Fibroblast of skin of left biceps (primary cell): ENCODE results near the gene MDFIC.
"Not testable (repeated sequence)": the region's sequence is repeated elsewhere in the genome, so short reads cannot be mapped to it uniquely, and the experiment has no call there.

Experiments used
- DNase-seq, 2 experiments: peaks; one replicate each; pipeline ENCODE4 v3.0.0-alpha.2; 2013; ENCODE audit warnings: low read depth in 2 of 2

The MDFIC gene, protein sequence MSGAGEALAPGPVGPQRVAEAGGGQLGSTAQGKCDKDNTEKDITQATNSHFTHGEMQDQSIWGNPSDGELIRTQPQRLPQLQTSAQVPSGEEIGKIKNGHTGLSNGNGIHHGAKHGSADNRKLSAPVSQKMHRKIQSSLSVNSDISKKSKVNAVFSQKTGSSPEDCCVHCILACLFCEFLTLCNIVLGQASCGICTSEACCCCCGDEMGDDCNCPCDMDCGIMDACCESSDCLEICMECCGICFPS

GRCh38 chr7:114922026-114922651, at the start of gene MDFIC:
Gene MDFIC (plus strand): TSS chr7:114922094. CDS start chr7:114923034, 940 bp downstream.
- DNase-seq, result no peak

DNA sequence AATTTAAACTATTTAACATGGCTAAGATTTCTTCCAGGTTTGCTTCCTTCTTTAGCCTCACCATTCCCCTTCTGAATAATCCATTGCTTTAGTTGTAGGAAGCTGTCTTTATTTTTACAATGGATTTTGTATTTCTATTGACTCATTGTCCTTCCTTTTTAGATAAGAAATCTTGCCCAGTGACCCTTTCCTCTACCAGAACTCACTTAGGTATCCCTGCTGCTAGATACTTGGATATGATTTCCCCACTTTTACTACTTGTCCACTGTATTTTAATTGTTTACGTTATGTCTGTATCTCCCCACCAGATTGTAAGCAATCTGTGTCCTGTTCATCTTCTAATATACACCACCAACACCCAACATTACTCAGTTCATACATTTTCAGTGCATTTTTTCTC, 47.7 kb upstream of the MDFIC start:
- DNase-seq, result no peak

DNA sequence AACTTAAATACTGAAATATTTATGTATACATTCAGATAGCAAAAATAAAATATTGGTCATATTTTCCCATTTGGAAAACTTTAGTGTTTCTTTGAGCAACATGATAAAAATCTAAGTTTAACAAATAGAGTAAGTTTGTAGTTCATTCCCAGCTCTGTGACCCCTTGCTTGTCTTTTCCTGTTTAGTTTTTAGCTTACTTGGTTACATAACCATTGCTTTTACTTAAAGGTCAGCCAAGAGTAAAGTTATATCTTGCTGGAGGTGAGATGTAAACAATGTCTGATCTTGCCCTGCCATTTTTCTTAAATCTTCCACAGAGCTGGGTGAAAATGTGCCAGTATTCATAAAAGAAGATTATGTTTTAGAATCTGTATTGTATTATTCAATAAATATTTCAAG, 46.7 kb upstream of the MDFIC start:
- DNase-seq, result no peak

GRCh38 chr7:114879554-114879953, 42.3 kb upstream of the MDFIC start:
- peak; percentile 80 to 83 for DNase-seq

DNA sequence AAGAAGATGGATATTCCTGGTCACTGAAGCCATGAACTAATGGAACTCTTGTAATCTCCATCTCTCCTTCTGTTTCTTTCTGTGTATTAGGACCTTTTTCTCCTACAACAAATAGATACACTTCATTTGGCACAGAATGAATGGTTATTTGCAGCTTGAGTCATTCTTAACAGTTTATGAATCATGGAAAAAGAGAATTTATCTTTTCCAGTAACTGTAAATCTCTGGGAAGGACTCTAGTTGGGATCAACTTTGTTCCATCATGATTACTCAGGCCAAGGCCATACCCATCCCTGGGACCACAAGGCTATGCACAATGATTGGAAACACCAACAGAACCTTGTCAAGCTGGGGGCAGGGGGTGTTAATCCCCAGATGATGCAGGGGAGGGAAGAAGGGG, 36.1 kb upstream of the MDFIC start:
- DNase-seq, result no peak

- DNase-seq, result no peak
These were observed 35.7 kb upstream of the MDFIC start for GRCh38 chr7:114886241-114886640.

DNA sequence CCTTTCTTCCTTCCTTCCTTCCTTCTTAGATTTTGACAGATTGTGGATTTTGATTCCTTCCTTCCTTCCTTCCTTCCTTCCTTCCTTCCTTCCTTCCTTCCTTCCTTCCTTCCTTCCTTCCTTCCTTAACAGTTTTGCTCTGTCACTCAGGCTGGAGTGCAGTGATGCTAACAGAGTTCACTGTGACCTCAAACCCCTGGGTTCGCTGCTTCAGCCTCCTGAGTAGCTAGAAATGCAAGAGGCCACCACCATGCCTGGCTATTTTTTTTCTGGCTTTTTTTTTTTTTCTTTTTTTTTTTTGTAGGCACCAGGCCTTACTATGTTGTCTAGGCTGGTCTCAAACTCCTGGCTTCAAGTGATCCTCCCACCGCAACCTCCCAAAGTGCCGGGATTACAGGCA, 32.8 kb upstream of the MDFIC start:
- DNase-seq, result not testable (repeated sequence)

- DNase-seq, result peak; percentile 90 to 92
These were observed 32.1 kb upstream of the MDFIC start for GRCh38 chr7:114889646-114890285.

DNA sequence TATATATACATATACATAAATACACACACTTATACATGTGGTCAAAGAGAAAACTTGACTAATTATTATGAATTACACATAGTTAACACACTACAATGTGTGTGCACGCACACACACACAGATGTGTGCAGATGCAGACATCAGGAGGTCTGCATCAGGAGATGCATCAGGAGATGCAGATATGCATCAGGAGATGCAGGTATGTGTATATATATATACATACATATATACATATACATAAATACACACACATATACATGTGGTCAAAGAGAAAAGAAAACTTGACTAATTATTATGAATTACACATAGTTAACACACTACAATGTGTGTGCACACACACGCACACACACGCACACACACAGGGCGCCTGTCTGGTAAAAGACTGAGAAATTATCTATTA, 31.3 kb upstream of the MDFIC start:
- no peak for DNase-seq

DNA sequence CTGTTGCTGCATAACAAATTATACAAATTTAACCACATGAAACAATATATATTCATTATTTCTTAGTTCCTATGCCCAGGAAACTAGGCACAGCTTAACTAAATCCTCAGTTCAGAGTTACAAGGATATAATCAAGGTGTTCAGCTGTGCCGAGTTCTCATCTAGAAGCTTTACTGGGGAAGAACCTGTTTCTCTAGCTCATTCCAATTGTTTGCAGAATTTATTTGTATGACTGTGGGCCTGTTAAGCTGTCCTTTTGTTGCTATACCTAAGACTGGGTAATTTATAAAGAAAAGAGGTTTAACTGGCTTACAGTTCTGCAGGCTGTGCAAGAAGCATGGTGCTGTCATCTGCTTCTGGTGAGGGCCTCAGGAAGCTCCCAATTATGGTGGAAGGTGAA, 21.8 kb upstream of the MDFIC start:
- no peak for DNase-seq

DNA sequence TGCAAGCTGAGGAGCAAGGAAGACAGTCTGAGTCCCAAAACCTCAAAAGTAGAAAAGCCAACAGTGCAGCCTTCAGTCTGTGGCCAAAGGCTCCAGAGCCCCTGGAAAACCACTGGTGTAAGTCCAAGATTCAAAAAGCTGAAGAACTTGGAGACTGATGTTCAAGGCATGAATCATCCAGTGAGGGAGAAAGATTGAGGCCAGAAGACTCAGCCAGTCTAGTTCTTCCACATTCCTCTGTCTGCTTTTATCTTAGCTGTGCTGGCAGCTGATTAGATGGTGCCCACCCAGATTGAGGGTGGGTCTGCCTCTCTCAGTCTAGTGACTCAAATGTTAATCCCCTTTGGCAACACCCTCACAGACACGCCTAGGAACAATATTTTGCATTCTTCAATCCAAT, 20.1 kb upstream of the MDFIC start:
- no peak for DNase-seq

DNA sequence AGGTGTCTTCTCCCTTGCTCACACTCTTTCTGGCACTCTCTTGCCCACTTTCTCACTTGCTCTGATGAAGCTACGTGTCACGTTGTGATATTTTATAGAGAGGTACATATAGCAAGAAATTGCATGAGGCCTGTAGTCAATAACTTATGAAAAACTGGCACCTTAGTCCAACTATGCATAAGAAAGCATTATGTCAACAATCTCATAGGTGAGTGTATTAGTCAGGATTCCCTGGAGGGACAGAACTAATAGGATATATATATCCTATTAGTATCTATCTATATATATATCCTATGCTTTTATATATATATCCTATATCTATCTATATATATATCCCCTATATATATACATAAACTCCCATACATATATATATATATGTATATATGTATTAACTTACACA, 18.8 kb upstream of the MDFIC start:
- DNase-seq, result no peak

DNA sequence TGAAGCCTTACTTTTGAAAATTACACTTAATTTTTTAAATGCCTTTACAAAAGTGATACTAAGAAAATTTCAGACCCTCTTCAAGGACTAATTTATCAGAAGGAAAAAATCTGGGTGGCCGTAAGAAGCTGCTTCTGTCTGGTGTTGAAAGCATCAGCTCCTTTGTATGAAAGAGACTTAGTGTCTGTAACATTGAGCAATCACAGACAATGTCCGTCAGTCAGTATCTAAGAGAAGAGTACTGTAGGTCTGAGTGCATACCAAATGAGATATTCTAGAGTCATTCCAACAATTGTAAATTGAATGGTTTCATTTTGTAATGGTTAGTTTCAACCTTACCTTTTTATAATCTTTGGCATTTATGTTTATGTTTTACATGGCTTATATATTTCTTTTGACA, 11.1 kb upstream of the MDFIC start:
- DNase-seq, result no peak

DNA sequence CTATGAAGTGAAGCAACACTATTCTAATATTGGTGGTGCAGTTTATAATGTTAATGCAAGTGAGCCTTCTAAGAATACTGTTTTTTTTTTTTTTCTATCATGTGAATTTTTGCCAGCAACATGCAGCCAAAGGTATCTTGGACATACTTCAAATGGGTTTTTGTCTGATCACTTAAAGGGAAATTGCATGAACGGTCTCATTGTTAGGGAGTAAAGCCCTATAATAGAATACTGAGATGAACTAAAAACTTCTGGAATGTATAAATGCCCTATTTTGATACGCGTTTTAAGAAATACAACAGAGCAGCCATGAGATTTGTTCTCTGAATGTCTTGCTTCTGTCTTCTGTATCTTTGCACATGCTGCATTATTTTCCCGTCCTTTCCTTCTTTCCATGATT, 10.5 kb upstream of the MDFIC start:
- no peak for DNase-seq

GRCh38 chr7:114916261-114916892, 5.5 kb upstream of the MDFIC start:
- DNase-seq, result no peak

DNA sequence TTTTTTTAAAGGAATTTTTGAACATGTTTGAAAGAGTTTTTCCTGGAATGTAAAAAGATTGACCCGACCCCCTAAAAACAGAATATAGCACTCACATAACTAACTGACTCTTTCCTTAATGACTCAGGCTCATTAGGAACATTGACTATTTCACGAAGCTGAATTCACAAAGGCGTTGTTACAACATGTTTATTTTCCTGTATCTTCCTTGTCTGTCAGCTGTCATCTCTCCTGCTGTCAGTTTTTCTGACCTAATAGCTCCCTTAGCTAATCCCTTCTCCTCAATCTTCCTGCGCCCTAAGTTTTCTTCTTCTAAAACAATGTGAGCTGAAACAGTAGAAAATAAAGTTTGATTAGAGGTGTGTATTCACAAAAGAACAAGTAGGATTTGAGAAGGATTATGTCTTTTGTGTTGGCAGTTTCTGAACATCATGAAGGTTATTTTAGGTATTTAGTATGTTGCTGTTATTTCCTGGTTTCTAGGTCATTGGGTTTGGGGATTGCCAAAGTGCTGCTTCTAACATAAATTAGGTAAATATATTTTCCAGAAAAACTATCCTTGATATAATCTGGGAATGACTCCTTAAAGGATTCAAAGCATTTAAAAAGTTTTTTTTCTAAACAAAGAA, 4.6 kb upstream of the MDFIC start:
- no peak for DNase-seq

- no peak for DNase-seq
These were observed 2.3 kb upstream of the MDFIC start for GRCh38 chr7:114919587-114919986.

- DNase-seq, result no peak
These were observed 266 bp upstream of the MDFIC start for GRCh38 chr7:114921631-114922025.

GRCh38 chr7:114922652-114923402, 933 bp downstream of the MDFIC start:
- DNase-seq, result no peak

DNA sequence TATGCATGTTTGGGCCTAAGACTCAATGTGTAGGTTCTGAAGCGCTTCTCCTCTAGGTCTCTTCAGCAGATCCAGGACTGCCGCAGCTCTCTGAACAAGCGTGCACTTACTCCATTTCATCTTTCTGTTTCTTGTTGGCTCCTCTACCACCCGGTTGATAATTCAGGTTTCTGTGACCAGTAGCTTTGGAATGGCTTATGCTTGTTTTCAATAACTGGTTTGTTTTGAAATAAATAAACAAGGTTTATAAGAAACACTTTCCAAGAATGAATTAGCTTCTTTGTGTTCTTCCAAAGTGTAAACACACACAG, 1.5 kb downstream of the MDFIC start:
- no peak for DNase-seq

DNA sequence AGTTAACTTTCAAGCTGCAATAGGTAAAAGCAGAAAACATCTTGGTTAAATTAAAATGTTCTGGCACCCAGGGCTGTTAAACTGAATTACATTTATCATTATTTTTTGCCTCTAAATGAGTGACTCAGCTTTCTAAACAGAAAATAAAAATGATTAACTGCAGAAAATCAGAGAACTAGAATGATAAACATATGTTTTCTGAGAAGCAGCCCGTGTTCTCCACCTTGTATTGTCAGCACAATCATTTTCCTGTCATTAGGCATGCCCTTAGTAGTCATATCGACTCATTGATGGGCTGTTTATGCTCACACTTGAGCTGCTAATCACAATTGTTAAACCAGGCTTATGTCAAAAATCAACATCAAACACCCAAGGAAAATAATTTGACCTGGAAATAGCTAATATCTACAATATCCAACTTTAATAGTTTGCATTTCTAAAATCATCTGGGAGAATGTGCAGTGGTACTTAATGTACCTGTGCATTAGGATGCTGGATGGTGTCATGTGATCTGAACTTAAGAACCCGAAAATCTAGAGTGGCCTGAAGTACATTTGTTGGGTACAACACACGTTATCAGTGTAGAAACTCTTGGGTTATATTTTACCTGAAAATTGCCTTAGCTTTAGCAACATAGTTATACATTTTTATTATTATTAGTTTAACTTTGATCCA, 2.3 kb downstream of the MDFIC start:
- no peak for DNase-seq
